Stimulated activated naive CD8-positive, alpha-beta T cell treated with anti-CD3 and anti-CD28 coated beads, Interleukin-15, Interleukin-2, amounts not matched to agents 100 U/mL and 50 U/mL, for 24 hours (primary cell): ENCODE results near the gene ABLIM3.

Source experiments
- ATAC-seq: fragments of 150-1000 bp; cut with Tn5 transposase; one replicate; pipeline ENCODE4 v1.10.0; 2021
- DNase-seq: peaks from one replicate; pipeline ENCODE4 v3.0.0; 2021

ABLIM3 gene

GRCh38 chr5:149157330-149157729 is 16.0 kb downstream of the ABLIM3 start:
- no peak for ATAC-seq

GRCh38 chr5:149160291-149160787 is 19.0 kb downstream of the ABLIM3 start:
- ATAC-seq, result no peak
- no peak for DNase-seq

More at GRCh38 chr5:149157330-149157729, 16.0 kb downstream of the ABLIM3 start:
- no peak for DNase-seq

- ATAC-seq (no peak), DNase-seq (no peak)
Measured at GRCh38 chr5:149161026-149161687, 19.9 kb downstream of the ABLIM3 start.

GRCh38 chr5:149161850-149162249 is 20.6 kb downstream of the ABLIM3 start:
- ATAC-seq, result no peak

GRCh38 chr5:149162401-149163084 is 21.2 kb downstream of the ABLIM3 start:
- DNase-seq (no peak), ATAC-seq (no peak)

More at GRCh38 chr5:149161850-149162249, 20.6 kb downstream of the ABLIM3 start:
- no peak for DNase-seq

GRCh38 chr5:149164731-149165130 is 23.4 kb downstream of the ABLIM3 start:
- ATAC-seq (no peak), DNase-seq (no peak)

- ATAC-seq (no peak), DNase-seq (no peak)
Measured at GRCh38 chr5:149166128-149166527, 24.8 kb downstream of the ABLIM3 start.

GRCh38 chr5:149166591-149167100 is 25.4 kb downstream of the ABLIM3 start:
- no peak for ATAC-seq
- no peak for DNase-seq

GRCh38 chr5:149168276-149168906 is 27.1 kb downstream of the ABLIM3 start:
- ATAC-seq (no peak), DNase-seq (no peak)

- no peak for DNase-seq
- no peak for ATAC-seq
Measured at GRCh38 chr5:149170299-149170698, 29.0 kb downstream of the ABLIM3 start.

- DNase-seq (peak; percentile 32), ATAC-seq (peak; percentile 79)
Measured at GRCh38 chr5:149172261-149172660, 31.0 kb downstream of the ABLIM3 start.

- ATAC-seq, result peak; percentile 15
- no peak for DNase-seq
Measured at GRCh38 chr5:149172709-149173505, 31.6 kb downstream of the ABLIM3 start.

GRCh38 chr5:149174847-149175234 is 33.5 kb downstream of the ABLIM3 start:
- ATAC-seq (no peak), DNase-seq (no peak)

- ATAC-seq (no peak), DNase-seq (no peak)
Measured at GRCh38 chr5:149175346-149176105, 34.2 kb downstream of the ABLIM3 start.

GRCh38 chr5:149177339-149177843 is 36.1 kb downstream of the ABLIM3 start:
- DNase-seq, result no peak

GRCh38 chr5:149177911-149178565 is 36.7 kb downstream of the ABLIM3 start:
- DNase-seq (no peak), ATAC-seq (no peak)

More at GRCh38 chr5:149177339-149177843, 36.1 kb downstream of the ABLIM3 start:
- ATAC-seq, result no peak

- ATAC-seq, result no peak
Measured at GRCh38 chr5:149181732-149182131, 40.4 kb downstream of the ABLIM3 start.

GRCh38 chr5:149182241-149182640 is 40.9 kb downstream of the ABLIM3 start:
- peak; percentile 72 for ATAC-seq
- DNase-seq, result no peak

More at GRCh38 chr5:149181732-149182131, 40.4 kb downstream of the ABLIM3 start:
- no peak for DNase-seq

GRCh38 chr5:149185067-149185466 is 43.8 kb downstream of the ABLIM3 start:
- no peak for ATAC-seq
- DNase-seq, result no peak

GRCh38 chr5:149186506-149186905 is 45.2 kb downstream of the ABLIM3 start:
- DNase-seq (no peak), ATAC-seq (no peak)
